ENCODE results near the gene EID2. TPM values are rescaled to one million over a fixed set of nuclear protein-coding genes. Genes with fewer than 3 reads are reported as not detected.
A peak's percentile ranks its signal among the peaks of the same experiment; 100 is the strongest.

EID2 gene
- total RNA-seq, 1 donor from 2014 or later, result 20.2 TPM

DNA sequence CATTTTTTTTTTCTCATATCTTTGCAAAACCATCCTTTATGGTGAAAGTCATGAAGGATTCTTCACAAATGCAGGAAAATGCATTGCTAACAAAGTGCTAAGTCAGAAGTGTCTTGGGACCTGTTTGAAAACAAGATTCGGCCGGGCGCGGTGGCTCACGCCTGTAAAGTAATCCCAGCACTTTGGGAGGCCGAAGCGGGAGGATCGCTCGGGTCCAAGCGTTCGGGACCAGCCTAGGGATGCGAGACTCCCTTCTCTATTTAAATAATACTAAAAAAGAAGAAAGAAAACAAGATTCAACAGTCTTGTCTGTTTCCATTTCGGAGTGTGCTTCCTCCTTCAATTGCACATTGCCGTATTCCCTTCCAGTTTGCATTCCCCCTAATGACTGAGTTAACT, 8.1 kb downstream of the EID2 start:
- H3K4me3 Mint-ChIP-seq (ENCODE audit: unreplicated experiment), result peak overlapping the region; percentile 97
- no peaks in the 10 kb centered on the region for H3K36me3 Mint-ChIP-seq (ENCODE audit: unreplicated experiment)
- H3K27me3 Mint-ChIP-seq (ENCODE audit: unreplicated experiment), result no peaks in the 10 kb centered on the region
- no peak for DNase-seq
- no peak for TF ChIP-seq CTCF (IDR thresholded peaks at IDR 0.05; ENCODE audit: partially characterized antibody, unreplicated experiment)
- peak overlapping the region; percentile 97 for H3K27ac Mint-ChIP-seq (ENCODE audit: unreplicated experiment)
- peaks cover 7% of the 10 kb centered on the region for H3K9me3 Mint-ChIP-seq (ENCODE audit: unreplicated experiment)
- H3K4me1 Mint-ChIP-seq (ENCODE audit: low read depth, unreplicated experiment), result peaks cover 2% of the 10 kb centered on the region

DNA sequence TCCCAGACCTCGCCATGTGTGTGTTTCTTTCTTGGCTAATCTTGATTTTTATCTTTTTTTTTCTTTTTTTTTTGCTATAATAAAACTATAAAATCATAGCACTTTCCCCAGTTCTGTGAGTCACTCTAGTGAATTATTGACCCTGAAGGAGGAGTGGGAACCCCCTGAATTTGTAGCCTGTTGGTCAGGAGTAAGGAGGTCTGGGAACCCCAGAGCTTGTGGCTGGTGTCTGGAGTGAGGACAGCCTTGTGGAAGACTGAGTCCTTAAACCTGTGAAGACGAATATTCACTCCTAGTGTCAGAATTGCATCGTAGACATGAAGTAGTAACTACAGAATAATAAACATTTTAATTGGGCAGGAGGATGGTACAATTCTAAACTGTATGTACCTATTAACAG, 14.8 kb downstream of the EID2 start:
- Mint-ChIP-seq H3K9me3 (ENCODE audit: unreplicated experiment) (peaks cover 5% of the 10 kb centered on the region), H3K4me1 (ENCODE audit: low read depth, unreplicated experiment) (peaks cover 4% of the 10 kb centered on the region), H3K4me3 (ENCODE audit: unreplicated experiment) (no peak overlapping the region), H3K27me3 (ENCODE audit: unreplicated experiment) (no peaks in the 10 kb centered on the region), H3K27ac (ENCODE audit: unreplicated experiment) (peak overlapping the region; percentile 88), H3K36me3 (ENCODE audit: unreplicated experiment) (no peaks in the 10 kb centered on the region)
- no peak for TF ChIP-seq CTCF (IDR thresholded peaks at IDR 0.05; ENCODE audit: partially characterized antibody, unreplicated experiment)
- DNase-seq, result no peak

- peaks cover 5% of the 10 kb centered on the region for H3K9me3 Mint-ChIP-seq (ENCODE audit: unreplicated experiment)
- H3K36me3 Mint-ChIP-seq (ENCODE audit: unreplicated experiment), result no peaks in the 10 kb centered on the region
- H3K27me3 Mint-ChIP-seq (ENCODE audit: unreplicated experiment), result no peaks in the 10 kb centered on the region
- peak overlapping the region; percentile 88 for H3K27ac Mint-ChIP-seq (ENCODE audit: unreplicated experiment)
- H3K4me1 Mint-ChIP-seq (ENCODE audit: low read depth, unreplicated experiment), result peaks cover 4% of the 10 kb centered on the region
- TF ChIP-seq CTCF (IDR thresholded peaks at IDR 0.05; ENCODE audit: partially characterized antibody, unreplicated experiment), result no peak
- peak overlapping the region; percentile 46 for H3K4me3 Mint-ChIP-seq (ENCODE audit: unreplicated experiment)
- peak; percentile 54 for DNase-seq
Measured at GRCh38 chr19:39524495-39524894, 15.5 kb downstream of the EID2 start.

DNA sequence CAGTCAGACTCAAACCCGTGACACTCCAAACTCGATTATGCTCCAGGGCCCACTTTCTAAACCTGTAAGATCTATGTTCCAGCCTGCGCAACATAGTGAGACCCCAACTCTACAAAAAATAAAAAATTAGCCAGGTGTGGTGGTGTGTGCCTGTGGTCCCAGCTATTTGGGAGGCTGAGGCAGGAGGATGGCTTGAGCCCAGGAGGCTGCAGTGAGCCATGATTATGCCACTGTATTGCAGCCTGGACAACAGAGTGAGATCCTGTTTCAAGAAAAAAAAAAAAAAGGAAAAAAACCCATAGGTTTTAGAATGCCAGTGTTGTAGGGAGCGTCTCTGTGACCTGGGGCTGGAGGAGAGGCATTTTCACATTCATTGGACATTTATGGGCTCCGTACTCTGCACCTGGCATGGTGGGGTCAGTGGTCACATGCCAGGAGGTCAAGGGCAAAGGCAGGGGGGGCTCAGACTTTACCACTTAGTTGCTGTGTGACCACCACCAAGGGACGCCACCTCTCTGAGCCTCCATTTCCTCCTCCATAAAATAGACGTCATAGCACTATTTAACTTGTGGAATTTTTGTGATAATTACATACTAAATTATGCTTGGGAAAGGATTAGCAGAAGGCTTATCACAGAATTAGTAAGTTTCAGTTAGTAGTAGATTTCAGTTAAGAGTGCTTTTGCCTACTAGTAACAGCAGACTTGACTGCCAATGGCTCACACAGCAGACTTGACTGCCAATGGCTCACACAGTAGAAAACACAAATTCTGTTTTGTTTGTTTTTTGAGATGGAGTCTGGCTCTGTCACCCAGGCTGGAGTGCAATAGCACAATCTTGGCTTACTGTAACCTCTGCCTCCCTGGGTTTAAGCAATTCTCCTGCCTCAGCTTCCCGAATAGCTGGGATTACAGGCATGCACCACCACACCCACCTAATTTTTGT, 19.1 kb downstream of the EID2 start:
- Mint-ChIP-seq H3K4me1 (ENCODE audit: low read depth, unreplicated experiment) (peaks cover 19% of the 10 kb centered on the region), H3K9me3 (ENCODE audit: unreplicated experiment) (peaks cover 21% of the 10 kb centered on the region), H3K27me3 (ENCODE audit: unreplicated experiment) (peaks cover 16% of the 10 kb centered on the region), H3K4me3 (ENCODE audit: unreplicated experiment) (no peak overlapping the region), H3K36me3 (ENCODE audit: unreplicated experiment) (peaks cover 5% of the 10 kb centered on the region), H3K27ac (ENCODE audit: unreplicated experiment) (no peak overlapping the region)
- no peak for TF ChIP-seq CTCF (IDR thresholded peaks at IDR 0.05; ENCODE audit: partially characterized antibody, unreplicated experiment)
- no peak for DNase-seq

GRCh38 chr19:39518975-39519374, 21.0 kb downstream of the EID2 start:
- no peak for DNase-seq
- peaks cover 24% of the 10 kb centered on the region for H3K9me3 Mint-ChIP-seq (ENCODE audit: unreplicated experiment)
- H3K4me3 Mint-ChIP-seq (ENCODE audit: unreplicated experiment), result peak overlapping the region; percentile 75
- H3K36me3 Mint-ChIP-seq (ENCODE audit: unreplicated experiment), result peaks cover 5% of the 10 kb centered on the region
- H3K4me1 Mint-ChIP-seq (ENCODE audit: low read depth, unreplicated experiment), result peaks cover 14% of the 10 kb centered on the region
- peaks cover 24% of the 10 kb centered on the region for H3K27me3 Mint-ChIP-seq (ENCODE audit: unreplicated experiment)
- TF ChIP-seq CTCF (IDR thresholded peaks at IDR 0.05; ENCODE audit: partially characterized antibody, unreplicated experiment), result no peak
- peak overlapping the region; percentile 52 for H3K27ac Mint-ChIP-seq (ENCODE audit: unreplicated experiment)
